SK-N-SH (cell line): ENCODE data around the gene GPR146. TPM values are rescaled to one million over a fixed set of nuclear protein-coding genes. Genes with fewer than 3 reads are reported as not detected.

Source experiments
- CTCF ChIA-PET: fragments of 300-600, 350-600 bp; formaldehyde crosslinking; extraction: SDS; loops from one replicate; lab custom pipeline; 2021; lab: Yijun Ruan, JAX
- POLR2A ChIA-PET: fragments of 350-600 bp; sonication (Branson Sonifier 250); formaldehyde crosslinking; extraction: SDS; loops from one replicate; lab custom pipeline; 2020; ENCODE audit warnings: antibody characterized with exemption, inconsistent platforms; lab: Yijun Ruan, JAX
- DNase-seq: peaks from one replicate; pipeline ENCODE4 v3.0.0; 2012
- H2AFZ ChIP-seq: fragments of 200-600 bp; sonication (generic); 2 replicates; pipeline ENCODE4 v1.8.1; 2016; ENCODE audit warnings: antibody characterized with exemption, mild to moderate bottlenecking, low read depth
- H3F3A ChIP-seq: fragments of 200-600 bp; sonication (generic); replicated peaks from 2 replicates; pipeline ENCODE3; 2016; ENCODE audit warnings: antibody characterized with exemption, mild to moderate bottlenecking; ENCODE audit not compliant: insufficient read depth
- H3K27ac ChIP-seq, 2 experiments: fragments of 200-500 bp in 1 of 2; fragments of 200-600 bp in 1 of 2; sonication (Bioruptor generic) in 1 of 2; sonication (generic), shearing (Covaris generic) in 1 of 2; 2 replicates each; pipeline versions ENCODE4 v1.5.1 to v1.6.1; 2014 to 2016; ENCODE audit warnings: low read depth in 2 of 2, inconsistent platforms in 1 of 2, low read length in 1 of 2, mild to moderate bottlenecking in 1 of 2, mixed read lengths in 1 of 2
- H3K27me3 ChIP-seq: fragments of 200-600 bp; sonication (generic), shearing (Covaris generic); 2 replicates; pipeline ENCODE4 v1.6.1; 2016; ENCODE audit warnings: mixed run types; ENCODE audit not compliant: insufficient read depth
- H3K36me3 ChIP-seq, 2 experiments: fragments of 200-500 bp in 1 of 2; fragments of 200-600 bp in 1 of 2; sonication (Bioruptor generic) in 1 of 2; sonication (generic) in 1 of 2; replicated peaks in 1 of 2; 2 replicates each; pipeline versions ENCODE3 to v1.5.1; 2014 to 2016; ENCODE audit warnings: low read length in 1 of 2, mild to moderate bottlenecking in 1 of 2; ENCODE audit not compliant: insufficient read depth in 2 of 2, control insufficient read depth in 1 of 2
- H3K4me1 ChIP-seq, 2 experiments: fragments of 200-500 bp in 1 of 2; fragments of 200-600 bp in 1 of 2; sonication (Bioruptor generic) in 1 of 2; sonication (generic), shearing (Covaris generic) in 1 of 2; 2 replicates each; pipeline versions ENCODE4 v1.5.1 to v1.6.1; 2014 to 2016; ENCODE audit warnings: low read depth in 1 of 2, low read length in 1 of 2, mixed run types in 1 of 2; ENCODE audit not compliant: insufficient read depth in 2 of 2, control insufficient read depth in 1 of 2
- H3K4me2 ChIP-seq: fragments of 200-600 bp; sonication (generic), shearing (Covaris generic); 2 replicates; pipeline ENCODE4 v1.6.1; 2017; ENCODE audit warnings: mixed run types
- H3K4me3 ChIP-seq, 2 experiments: fragments of 200-500 bp in 1 of 2; fragments of 200-600 bp in 1 of 2; sonication (Bioruptor generic) in 1 of 2; sonication (generic), shearing (Covaris generic) in 1 of 2; 2 replicates each; pipeline versions ENCODE4 v1.5.1 to v1.8.1; 2014 to 2016; ENCODE audit warnings: low read depth in 2 of 2, inconsistent platforms in 1 of 2, low read length in 1 of 2, mild to moderate bottlenecking in 1 of 2, mixed read lengths in 1 of 2, moderate library complexity in 1 of 2
- H3K79me2 ChIP-seq: fragments of 200-600 bp; sonication (generic); 2 replicates; pipeline ENCODE4 v1.8.1; 2017; ENCODE audit warnings: mild to moderate bottlenecking; ENCODE audit not compliant: insufficient read depth
- H3K9ac ChIP-seq: fragments of 200-600 bp; sonication (generic); 2 replicates; pipeline ENCODE4 v1.6.1; 2017; ENCODE audit warnings: mixed run types
- H3K9me2 ChIP-seq: fragments of 200-600 bp; sonication (generic); 2 replicates; pipeline ENCODE4 v1.6.1; 2017; ENCODE audit warnings: mixed run types
- H3K9me3 ChIP-seq: fragments of 200-600 bp; sonication (generic); 2 replicates; pipeline ENCODE4 v1.6.1; 2017; ENCODE audit warnings: mixed run types, mild to moderate bottlenecking, moderate library complexity
- H4K20me1 ChIP-seq: fragments of 200-600 bp; sonication (generic); 2 replicates; pipeline ENCODE4 v1.6.1; 2017; ENCODE audit warnings: mild to moderate bottlenecking, mixed run types; ENCODE audit not compliant: insufficient read depth
- EP300 ChIP-seq, 2 experiments: IDR thresholded peaks; 2 replicates each; pipeline versions ENCODE4 v1.4.0 to v1.6.1; 2012; ENCODE audit warnings: borderline replicate concordance in 1 of 2, low read depth in 1 of 2, low read length in 1 of 2
- EZH2phosphoT487 ChIP-seq: fragments of 200-600 bp; sonication (generic); IDR thresholded peaks from 2 replicates; pipeline ENCODE4 v1.6.1; 2017; ENCODE audit warnings: low read depth, mixed run types, mild to moderate bottlenecking, antibody characterized with exemption, moderate library complexity, borderline replicate concordance
- FOSL2 ChIP-seq: IDR thresholded peaks from 2 replicates; pipeline ENCODE4 v1.4.0; 2012; ENCODE audit warnings: low read depth, mild to moderate bottlenecking, moderate library complexity, borderline replicate concordance
- FOXJ3 ChIP-seq: sonication (generic); formaldehyde crosslinking; IDR thresholded peaks from 2 replicates; pipeline ENCODE4 v1.5.1; 2020; ENCODE audit warnings: mild to moderate bottlenecking, missing genetic modification reagents
- GATA2 ChIP-seq: sonication (generic); formaldehyde crosslinking; IDR thresholded peaks from 2 replicates; pipeline ENCODE4 v1.5.0; 2020; ENCODE audit warnings: mild to moderate bottlenecking, missing genetic modification reagents
- JUND ChIP-seq: IDR thresholded peaks from 2 replicates; pipeline ENCODE4 v1.4.0; 2012
- MEF2A ChIP-seq: IDR thresholded peaks from 2 replicates; pipeline ENCODE4 v1.4.0; 2012; ENCODE audit warnings: low read depth, borderline replicate concordance
- NFIC ChIP-seq: IDR thresholded peaks from 2 replicates; pipeline ENCODE4 v1.4.0; 2012; ENCODE audit warnings: borderline replicate concordance
- RAD21 ChIP-seq: IDR thresholded peaks from 2 replicates; pipeline ENCODE4 v1.6.1; 2012; ENCODE audit warnings: mild to moderate bottlenecking, low read length
- RCOR1 ChIP-seq: fragments of 150-350 bp; IDR thresholded peaks from 2 replicates; pipeline ENCODE4 v1.6.1; 2017; ENCODE audit warnings: antibody characterized with exemption, low read length
- RXRA ChIP-seq: IDR thresholded peaks from 2 replicates; pipeline ENCODE4 v1.4.0; 2012; ENCODE audit warnings: low read depth, mild to moderate bottlenecking, borderline replicate concordance
- SMC3 ChIP-seq: IDR thresholded peaks from 2 replicates; pipeline ENCODE4 v1.6.1; 2012; ENCODE audit warnings: low read depth, low read length, improper control_type of control experiment
- TAF1 ChIP-seq: IDR thresholded peaks from 2 replicates; pipeline ENCODE4 v1.6.1; 2012; ENCODE audit warnings: low read depth, mild to moderate bottlenecking, low read length, moderate library complexity, borderline replicate concordance
- YY1 ChIP-seq: IDR thresholded peaks from 2 replicates; pipeline ENCODE4 v1.4.0; 2012; ENCODE audit warnings: low read depth, mild to moderate bottlenecking
- WGBS: methylation state at CpG from one replicate; pipeline ENCODE4 v1.1.6; 2017; ENCODE audit warnings: low lambda C conversion rate; 5-methylcytosine and 5-hydroxymethylcytosine counted together
- polyA plus RNA-seq, 3 experiments: library from polyadenylated mRNA; depleted of rRNA; stranded (reverse); fragments of >200 nt; gene quantifications; 2 replicates each; pipeline ENCODE4 v1.2.3, GENCODE V29; 2012
- TF ChIP-seq, protein P1 (sequence below): fragments of 200-600 bp; sonication (generic); IDR thresholded peaks from 2 replicates; pipeline ENCODE4 v1.6.1; 2017; ENCODE audit warnings: antibody characterized with exemption, mild to moderate bottlenecking, moderate library complexity
- TF ChIP-seq, protein P2 (sequence below): IDR thresholded peaks from 2 replicates; pipeline ENCODE4 v1.4.0; 2012; ENCODE audit warnings: low read depth, borderline replicate concordance
- TF ChIP-seq, protein P3 (sequence below): fragments of 150-350 bp; IDR thresholded peaks from 2 replicates; pipeline ENCODE4 v1.6.1; 2016; ENCODE audit warnings: mild to moderate bottlenecking, low read depth, low read length
- TF ChIP-seq, protein P4 (sequence below): IDR thresholded peaks from 2 replicates; pipeline ENCODE4 v1.4.0; 2012; ENCODE audit warnings: low read depth, borderline replicate concordance
- TF ChIP-seq, protein P5 (sequence below): IDR thresholded peaks from 2 replicates; pipeline ENCODE4; 2012

GPR146 gene
- polyA plus RNA-seq, 1 of the 3 experiments (the other 2 are of a cell fraction) = 1.4 TPM

DNA sequence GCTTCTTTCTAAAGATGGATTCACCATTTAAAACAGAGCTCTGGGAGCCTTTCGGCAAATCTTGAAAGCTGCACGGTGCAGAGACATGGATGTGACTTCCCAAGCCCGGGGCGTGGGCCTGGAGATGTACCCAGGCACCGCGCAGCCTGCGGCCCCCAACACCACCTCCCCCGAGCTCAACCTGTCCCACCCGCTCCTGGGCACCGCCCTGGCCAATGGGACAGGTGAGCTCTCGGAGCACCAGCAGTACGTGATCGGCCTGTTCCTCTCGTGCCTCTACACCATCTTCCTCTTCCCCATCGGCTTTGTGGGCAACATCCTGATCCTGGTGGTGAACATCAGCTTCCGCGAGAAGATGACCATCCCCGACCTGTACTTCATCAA, 47.3 kb downstream of the GPR146 start:
- Histone ChIP-seq H3K9me2 (no peaks in the 10 kb centered on the region), H3K4me1 (peaks cover 28 to 44% of the 10 kb centered on the region in 2 experiments), H3K27ac (no peak overlapping the region), H3K9ac (no peak overlapping the region), H3K9me3 (no peaks in the 10 kb centered on the region), H3K27me3 (no peaks in the 10 kb centered on the region), H3K79me2 (peaks cover 31% of the 10 kb centered on the region; the same call in 1 of the 2 replicates), H3K4me3 (no peak overlapping the region), H3K36me3 (peaks cover 0 to 24% of the 10 kb centered on the region in 2 experiments), H3F3A (peaks cover 17% of the 10 kb centered on the region), H4K20me1 (peaks cover 15% of the 10 kb centered on the region), H3K4me2 (no peak overlapping the region), H2AFZ (no peak overlapping the region)
- ChIA-PET CTCF (interaction anchor here (0.7 to 8.0 kb wide), 7 partner anchors 11 to 219 kb away, joined by 3 to 114 read pairs (median 4); partner anchors contain the start of gene GPR146), POLR2A (no interaction called here)
- 98% methylated on average over 18 of the region's 18 CpGs for WGBS
- DNase-seq = no peak
- TF ChIP-seq, protein P1, sequence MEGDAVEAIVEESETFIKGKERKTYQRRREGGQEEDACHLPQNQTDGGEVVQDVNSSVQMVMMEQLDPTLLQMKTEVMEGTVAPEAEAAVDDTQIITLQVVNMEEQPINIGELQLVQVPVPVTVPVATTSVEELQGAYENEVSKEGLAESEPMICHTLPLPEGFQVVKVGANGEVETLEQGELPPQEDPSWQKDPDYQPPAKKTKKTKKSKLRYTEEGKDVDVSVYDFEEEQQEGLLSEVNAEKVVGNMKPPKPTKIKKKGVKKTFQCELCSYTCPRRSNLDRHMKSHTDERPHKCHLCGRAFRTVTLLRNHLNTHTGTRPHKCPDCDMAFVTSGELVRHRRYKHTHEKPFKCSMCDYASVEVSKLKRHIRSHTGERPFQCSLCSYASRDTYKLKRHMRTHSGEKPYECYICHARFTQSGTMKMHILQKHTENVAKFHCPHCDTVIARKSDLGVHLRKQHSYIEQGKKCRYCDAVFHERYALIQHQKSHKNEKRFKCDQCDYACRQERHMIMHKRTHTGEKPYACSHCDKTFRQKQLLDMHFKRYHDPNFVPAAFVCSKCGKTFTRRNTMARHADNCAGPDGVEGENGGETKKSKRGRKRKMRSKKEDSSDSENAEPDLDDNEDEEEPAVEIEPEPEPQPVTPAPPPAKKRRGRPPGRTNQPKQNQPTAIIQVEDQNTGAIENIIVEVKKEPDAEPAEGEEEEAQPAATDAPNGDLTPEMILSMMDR = no peak
- TF ChIP-seq, protein P2, sequence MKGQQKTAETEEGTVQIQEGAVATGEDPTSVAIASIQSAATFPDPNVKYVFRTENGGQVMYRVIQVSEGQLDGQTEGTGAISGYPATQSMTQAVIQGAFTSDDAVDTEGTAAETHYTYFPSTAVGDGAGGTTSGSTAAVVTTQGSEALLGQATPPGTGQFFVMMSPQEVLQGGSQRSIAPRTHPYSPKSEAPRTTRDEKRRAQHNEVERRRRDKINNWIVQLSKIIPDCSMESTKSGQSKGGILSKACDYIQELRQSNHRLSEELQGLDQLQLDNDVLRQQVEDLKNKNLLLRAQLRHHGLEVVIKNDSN = no peak
- no peak for TF ChIP-seq MEF2A
- no peak for TF ChIP-seq SMC3
- no peak for TF ChIP-seq FOSL2
- no peak for TF ChIP-seq RXRA
- no peak for TF ChIP-seq NFIC
- no peak for TF ChIP-seq TAF1
- TF ChIP-seq FOXJ3 (CRISPR knock-in tag) = no peak
- TF ChIP-seq EP300 (IDR thresholded peaks at IDR 0.05; ENCODE audit: borderline replicate concordance in 1 of 2, low read depth in 1 of 2, low read length in 1 of 2) = no peak
- TF ChIP-seq JUND = no peak
- TF ChIP-seq, protein P3, sequence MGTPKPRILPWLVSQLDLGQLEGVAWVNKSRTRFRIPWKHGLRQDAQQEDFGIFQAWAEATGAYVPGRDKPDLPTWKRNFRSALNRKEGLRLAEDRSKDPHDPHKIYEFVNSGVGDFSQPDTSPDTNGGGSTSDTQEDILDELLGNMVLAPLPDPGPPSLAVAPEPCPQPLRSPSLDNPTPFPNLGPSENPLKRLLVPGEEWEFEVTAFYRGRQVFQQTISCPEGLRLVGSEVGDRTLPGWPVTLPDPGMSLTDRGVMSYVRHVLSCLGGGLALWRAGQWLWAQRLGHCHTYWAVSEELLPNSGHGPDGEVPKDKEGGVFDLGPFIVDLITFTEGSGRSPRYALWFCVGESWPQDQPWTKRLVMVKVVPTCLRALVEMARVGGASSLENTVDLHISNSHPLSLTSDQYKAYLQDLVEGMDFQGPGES = no peak
- no peak for TF ChIP-seq YY1
- TF ChIP-seq, protein P4, sequence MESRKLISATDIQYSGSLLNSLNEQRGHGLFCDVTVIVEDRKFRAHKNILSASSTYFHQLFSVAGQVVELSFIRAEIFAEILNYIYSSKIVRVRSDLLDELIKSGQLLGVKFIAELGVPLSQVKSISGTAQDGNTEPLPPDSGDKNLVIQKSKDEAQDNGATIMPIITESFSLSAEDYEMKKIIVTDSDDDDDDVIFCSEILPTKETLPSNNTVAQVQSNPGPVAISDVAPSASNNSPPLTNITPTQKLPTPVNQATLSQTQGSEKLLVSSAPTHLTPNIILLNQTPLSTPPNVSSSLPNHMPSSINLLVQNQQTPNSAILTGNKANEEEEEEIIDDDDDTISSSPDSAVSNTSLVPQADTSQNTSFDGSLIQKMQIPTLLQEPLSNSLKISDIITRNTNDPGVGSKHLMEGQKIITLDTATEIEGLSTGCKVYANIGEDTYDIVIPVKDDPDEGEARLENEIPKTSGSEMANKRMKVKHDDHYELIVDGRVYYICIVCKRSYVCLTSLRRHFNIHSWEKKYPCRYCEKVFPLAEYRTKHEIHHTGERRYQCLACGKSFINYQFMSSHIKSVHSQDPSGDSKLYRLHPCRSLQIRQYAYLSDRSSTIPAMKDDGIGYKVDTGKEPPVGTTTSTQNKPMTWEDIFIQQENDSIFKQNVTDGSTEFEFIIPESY = no peak
- no peak for TF ChIP-seq GATA2 (CRISPR knock-in tag)
- TF ChIP-seq, protein P5, sequence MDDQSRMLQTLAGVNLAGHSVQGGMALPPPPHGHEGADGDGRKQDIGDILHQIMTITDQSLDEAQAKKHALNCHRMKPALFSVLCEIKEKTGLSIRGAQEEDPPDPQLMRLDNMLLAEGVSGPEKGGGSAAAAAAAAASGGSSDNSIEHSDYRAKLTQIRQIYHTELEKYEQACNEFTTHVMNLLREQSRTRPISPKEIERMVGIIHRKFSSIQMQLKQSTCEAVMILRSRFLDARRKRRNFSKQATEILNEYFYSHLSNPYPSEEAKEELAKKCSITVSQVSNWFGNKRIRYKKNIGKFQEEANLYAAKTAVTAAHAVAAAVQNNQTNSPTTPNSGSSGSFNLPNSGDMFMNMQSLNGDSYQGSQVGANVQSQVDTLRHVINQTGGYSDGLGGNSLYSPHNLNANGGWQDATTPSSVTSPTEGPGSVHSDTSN = no peak
- no peak for TF ChIP-seq RAD21
- no peak for TF ChIP-seq EZH2phosphoT487
- TF ChIP-seq RCOR1 = no peak
